Measurements from ENCODE around the gene C16orf87. TPM values are rescaled to one million over a fixed set of nuclear protein-coding genes. Genes with fewer than 3 reads are reported as not detected.

C16orf87 gene
- polyA plus RNA-seq, 3 donors = 6.1 to 9.7 (median 7.6) TPM

GRCh38 chr16:46848768-46849764, 18.1 kb upstream of the C16orf87 start:
- intact Hi-C loops (cut with micrococcal nuclease) = no loop called here
- Histone ChIP-seq H3K4me3 (replicated peaks in 1 of 3; ENCODE audit: low read depth in 2 of 3, low read length in 3 of 3) (no peak overlapping the region), H3K79me2 (ENCODE audit: insufficient read depth, low read length) (no peaks in the 10 kb centered on the region), H3K4me2 (replicated peaks; ENCODE audit: extremely low read depth, low read length, poor library complexity, severe bottlenecking) (no peak overlapping the region), H3K9ac (ENCODE audit: insufficient read depth, low read length, poor library complexity, severe bottlenecking) (no peak overlapping the region), H3K9me3 (replicated peaks in 1 of 2; ENCODE audit: control insufficient read depth in 1 of 2, insufficient read depth in 1 of 2, low read length in 2 of 2) (peaks cover 0 to 3% of the 10 kb centered on the region in 2 donors), H3K36me3 (replicated peaks in 1 of 2; ENCODE audit: control insufficient read depth in 1 of 2, insufficient read depth in 2 of 2, low read length in 2 of 2) (no peaks in the 10 kb centered on the region), H3K27ac (ENCODE audit: low read depth in 1 of 2, low read length in 2 of 2) (no peak overlapping the region), H3K4me1 (ENCODE audit: control insufficient read depth in 1 of 2, insufficient read depth in 2 of 2, low read length in 2 of 2) (peaks cover 5 to 7% of the 10 kb centered on the region in 2 donors), H4K20me1 (ENCODE audit: insufficient read depth, low read length) (no peaks in the 10 kb centered on the region), H2AFZ (ENCODE audit: insufficient read depth, low read depth, low read length, poor library complexity, severe bottlenecking) (no peak overlapping the region), H3K27me3 (ENCODE audit: control insufficient read depth in 2 of 2, insufficient read depth in 2 of 2, low read length in 2 of 2) (peaks cover 0 to 2% of the 10 kb centered on the region in 2 donors)
- Mint-ChIP-seq H3K27me3 (ENCODE audit: low read depth in 3 of 3) (peaks cover 3 to 6% (median 6%) of the 10 kb centered on the region in 3 donors), H3K27ac (no peak overlapping the region), H3K9me3 (peaks cover 0 to 3% (median 0%) of the 10 kb centered on the region in 7 donors), H3K4me1 (peaks cover 6% of the 10 kb centered on the region), H3K36me3 (no peaks in the 10 kb centered on the region), H3K4me3 (no peak overlapping the region)
- TF ChIP-seq, protein P1, sequence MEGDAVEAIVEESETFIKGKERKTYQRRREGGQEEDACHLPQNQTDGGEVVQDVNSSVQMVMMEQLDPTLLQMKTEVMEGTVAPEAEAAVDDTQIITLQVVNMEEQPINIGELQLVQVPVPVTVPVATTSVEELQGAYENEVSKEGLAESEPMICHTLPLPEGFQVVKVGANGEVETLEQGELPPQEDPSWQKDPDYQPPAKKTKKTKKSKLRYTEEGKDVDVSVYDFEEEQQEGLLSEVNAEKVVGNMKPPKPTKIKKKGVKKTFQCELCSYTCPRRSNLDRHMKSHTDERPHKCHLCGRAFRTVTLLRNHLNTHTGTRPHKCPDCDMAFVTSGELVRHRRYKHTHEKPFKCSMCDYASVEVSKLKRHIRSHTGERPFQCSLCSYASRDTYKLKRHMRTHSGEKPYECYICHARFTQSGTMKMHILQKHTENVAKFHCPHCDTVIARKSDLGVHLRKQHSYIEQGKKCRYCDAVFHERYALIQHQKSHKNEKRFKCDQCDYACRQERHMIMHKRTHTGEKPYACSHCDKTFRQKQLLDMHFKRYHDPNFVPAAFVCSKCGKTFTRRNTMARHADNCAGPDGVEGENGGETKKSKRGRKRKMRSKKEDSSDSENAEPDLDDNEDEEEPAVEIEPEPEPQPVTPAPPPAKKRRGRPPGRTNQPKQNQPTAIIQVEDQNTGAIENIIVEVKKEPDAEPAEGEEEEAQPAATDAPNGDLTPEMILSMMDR (IDR thresholded peaks at IDR 0.05) = no peak
- 83% methylated on average over 1 of the region's 5 CpGs for whole genome bisulfite sequencing (ENCODE audit: insufficient coverage)
- DNase-seq = no peak

DNA sequence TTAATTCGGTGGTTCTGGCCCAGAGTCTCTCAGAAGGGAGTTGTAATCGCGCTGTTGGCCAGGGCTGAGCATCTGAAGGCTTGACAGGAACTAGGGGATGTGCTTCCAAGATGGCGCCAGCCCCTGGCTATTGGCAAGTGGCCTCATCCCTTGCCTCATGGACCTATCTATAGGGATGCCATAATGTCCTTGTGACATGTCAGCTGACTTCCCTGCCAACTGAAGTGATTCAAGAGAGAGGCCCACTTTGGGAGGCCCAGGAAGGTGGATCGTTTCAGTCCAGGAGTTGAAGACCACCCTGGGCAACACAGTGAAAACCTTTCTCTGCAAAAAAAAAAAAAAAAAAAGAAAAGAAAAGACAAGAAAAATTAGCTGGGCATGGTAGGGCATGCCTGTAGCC, 15.0 kb upstream of the C16orf87 start:
- Histone ChIP-seq H3K4me1 (ENCODE audit: control insufficient read depth in 1 of 2, insufficient read depth in 2 of 2, low read length in 2 of 2) (peaks cover 7 to 12% of the 10 kb centered on the region in 2 donors), H3K9me3 (replicated peaks in 1 of 2; ENCODE audit: control insufficient read depth in 1 of 2, insufficient read depth in 1 of 2, low read length in 2 of 2) (peaks cover 0 to 9% of the 10 kb centered on the region in 2 donors), H3K4me2 (replicated peaks; ENCODE audit: extremely low read depth, low read length, poor library complexity, severe bottlenecking) (no peak overlapping the region), H3K9ac (ENCODE audit: insufficient read depth, low read length, poor library complexity, severe bottlenecking) (no peak overlapping the region), H3K4me3 (replicated peaks in 1 of 3; ENCODE audit: low read depth in 2 of 3, low read length in 3 of 3) (no peak overlapping the region), H3K36me3 (replicated peaks in 1 of 2; ENCODE audit: control insufficient read depth in 1 of 2, insufficient read depth in 2 of 2, low read length in 2 of 2) (no peaks in the 10 kb centered on the region), H4K20me1 (ENCODE audit: insufficient read depth, low read length) (no peaks in the 10 kb centered on the region), H3K79me2 (ENCODE audit: insufficient read depth, low read length) (no peaks in the 10 kb centered on the region), H2AFZ (ENCODE audit: insufficient read depth, low read depth, low read length, poor library complexity, severe bottlenecking) (no peak overlapping the region), H3K27me3 (ENCODE audit: control insufficient read depth in 2 of 2, insufficient read depth in 2 of 2, low read length in 2 of 2) (peaks cover 0 to 2% of the 10 kb centered on the region in 2 donors), H3K27ac (ENCODE audit: low read depth in 1 of 2, low read length in 2 of 2) (no peak overlapping the region)
- TF ChIP-seq, protein P1 (IDR thresholded peaks at IDR 0.05) = no peak
- WGBS (ENCODE audit: insufficient coverage) = 96% methylated on average over 4 of the region's 5 CpGs
- intact Hi-C loops (cut with micrococcal nuclease) = no loop called here
- peaks cover 8 to 10% (median 9%) of the 10 kb centered on the region in 3 donors for H3K27me3 Mint-ChIP-seq (ENCODE audit: low read depth in 3 of 3)
- no peak overlapping the region for H3K4me3 Mint-ChIP-seq
- H3K27ac Mint-ChIP-seq = no peak overlapping the region
- DNase-seq = no peak
- no peaks in the 10 kb centered on the region for H3K36me3 Mint-ChIP-seq
- H3K4me1 Mint-ChIP-seq = peaks cover 11% of the 10 kb centered on the region
- H3K9me3 Mint-ChIP-seq = peaks cover 4 to 18% (median 10%) of the 10 kb centered on the region in 7 donors
